Fibroblast of lung (primary cell): Measurements from ENCODE around the gene HRC. TPM values are rescaled to one million over a fixed set of nuclear protein-coding genes. Genes with fewer than 3 reads are reported as not detected.

Source experiments
- DNase-seq, 2 donors: peaks; one replicate each; pipeline versions ENCODE4 v3.0.0 to v3.0.0-alpha.2; 2010; ENCODE audit warnings: low read depth in 2 of 2
- H2AFZ ChIP-seq: 2 replicates; pipeline ENCODE4 v1.5.1; 2012; ENCODE audit warnings: low read length, control low read depth, inconsistent platforms
- H3K27ac ChIP-seq: 2 replicates; pipeline ENCODE4 v1.5.1; 2011; ENCODE audit warnings: low read length, control low read depth; ENCODE audit not compliant: insufficient read depth
- H3K27me3 ChIP-seq: 2 replicates; pipeline ENCODE4 v1.5.1; 2011; ENCODE audit warnings: mild to moderate bottlenecking, low read length; ENCODE audit not compliant: control insufficient read depth, insufficient read depth
- H3K36me3 ChIP-seq: 2 replicates; pipeline ENCODE4 v1.5.1; 2011; ENCODE audit warnings: low read length; ENCODE audit not compliant: control insufficient read depth, insufficient read depth
- H3K4me1 ChIP-seq: 2 replicates; pipeline ENCODE4 v1.5.1; 2011; ENCODE audit warnings: low read length; ENCODE audit not compliant: control insufficient read depth, insufficient read depth; ENCODE audit errors: extremely low read depth
- H3K4me2 ChIP-seq: 2 replicates; pipeline ENCODE4 v1.5.1; 2011; ENCODE audit warnings: low read length, control low read depth; ENCODE audit not compliant: insufficient read depth; ENCODE audit errors: extremely low read depth
- H3K4me3 ChIP-seq, 4 experiments: fragments of 200-600 bp in 1 of 4; sonication (generic) in 1 of 4; replicated peaks in 1 of 4; 2 replicates each; pipeline ENCODE4 v1.5.1; 2011 to 2016; ENCODE audit warnings: low read length in 4 of 4, low read depth in 3 of 4, mild to moderate bottlenecking in 3 of 4, control low read depth in 2 of 4, inconsistent platforms in 1 of 4, mixed read lengths in 1 of 4; ENCODE audit not compliant: insufficient read depth in 1 of 4; ENCODE audit errors: control extremely low read depth in 1 of 4
- H3K79me2 ChIP-seq: 2 replicates; pipeline ENCODE4 v1.5.1; 2012; ENCODE audit warnings: mild to moderate bottlenecking, low read length, inconsistent platforms; ENCODE audit not compliant: control insufficient read depth, insufficient read depth
- H3K9ac ChIP-seq: 2 replicates; pipeline ENCODE4 v1.5.1; 2011; ENCODE audit warnings: mild to moderate bottlenecking, low read length, control low read depth; ENCODE audit not compliant: insufficient read depth
- H3K9me3 ChIP-seq: 2 replicates; pipeline ENCODE4 v1.5.1; 2012; ENCODE audit warnings: low read depth, low read length; ENCODE audit not compliant: control insufficient read depth, insufficient read depth
- H4K20me1 ChIP-seq: 2 replicates; pipeline ENCODE4 v1.5.1; 2011; ENCODE audit warnings: low read length; ENCODE audit not compliant: control insufficient read depth, insufficient read depth; ENCODE audit errors: extremely low read depth
- EZH2 ChIP-seq: IDR thresholded peaks from 2 replicates; pipeline ENCODE4 v1.5.1; 2012; ENCODE audit warnings: low read length, control low read depth, mild to moderate bottlenecking; ENCODE audit errors: missing control alignments
- polyA plus RNA-seq, 2 donors: library from polyadenylated mRNA; depleted of rRNA in 1 of 2; stranded (reverse) in 1 of 2; unstranded in 1 of 2; fragments of >200 nt; gene quantifications; 2 replicates each; pipeline ENCODE4 v1.2.1, GENCODE V29; 2011 to 2012; ENCODE audit warnings: missing spikeins in 1 of 2
- total RNA-seq: library from RNA; depleted of rRNA; stranded (reverse); fragments of >200 nt; gene quantifications from 2 replicates; pipeline ENCODE4 v1.2.1, GENCODE V29; 2014
- TF ChIP-seq, protein P1 (sequence below), 2 donors: IDR thresholded peaks in 1 of 2; conservative IDR thresholded peaks in 1 of 2; 1 replicate in 1 of 2; 2 replicates in 1 of 2; pipeline ENCODE4 v1.5.1; 2011 to 2012; ENCODE audit warnings: low read length in 2 of 2, control low read depth in 1 of 2, inconsistent platforms in 1 of 2, low read depth in 1 of 2, mild to moderate bottlenecking in 1 of 2

The HRC gene
- total and polyA plus RNA-seq, 2 donors (not counting 1 experiment from before 2014, with no cell fraction given), result 0.16 TPM; not detected in 1

DNA sequence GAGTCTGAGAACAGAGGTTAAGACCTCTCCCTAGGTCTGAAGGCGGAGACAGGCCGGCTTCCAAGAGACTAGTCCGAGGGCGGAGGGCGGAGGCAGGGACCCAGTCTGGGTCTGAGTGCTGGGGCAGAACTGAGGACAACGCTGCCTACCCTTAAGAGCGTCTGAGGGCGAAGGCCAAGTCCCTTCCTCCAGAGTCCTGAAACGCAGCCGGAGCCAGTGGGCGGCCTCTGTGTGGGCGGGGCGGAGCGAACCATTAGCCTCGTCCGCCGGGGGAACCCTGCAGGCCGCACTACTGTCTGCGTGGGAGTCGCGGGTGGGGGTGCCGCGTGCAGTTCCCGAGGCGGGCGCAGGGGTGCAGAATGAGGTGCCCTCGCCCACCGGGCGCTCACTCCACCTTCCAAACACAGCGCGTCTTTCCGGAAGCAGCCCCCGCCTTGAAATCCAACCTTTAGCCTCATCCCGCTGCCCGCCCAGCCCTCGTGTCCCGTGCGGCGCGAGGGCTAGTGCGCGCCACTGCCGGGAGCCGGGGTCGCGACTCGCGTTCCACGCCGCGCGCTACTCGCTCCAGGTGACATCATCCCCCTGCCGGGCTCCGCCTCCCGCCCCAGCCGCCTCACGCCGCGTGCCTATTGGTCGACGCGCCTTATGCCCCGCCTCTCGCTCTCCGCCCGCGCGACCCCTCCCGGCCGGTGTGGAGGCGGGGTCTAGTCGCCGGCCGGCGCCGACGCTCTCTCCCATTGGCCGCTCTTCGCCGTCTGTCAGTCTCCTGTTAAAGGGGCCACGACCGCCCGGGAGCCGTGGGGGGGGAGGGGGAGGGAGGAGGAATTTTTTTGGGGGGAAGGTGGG lies 36.4 kb downstream of the HRC start, which contains the start of gene C19orf73:
C19orf73 (minus strand) TSS at position 579 of the 846 bp plus-strand sequence; CDS start at position 458, 121 bp downstream.
- DNase-seq, result peak; percentile 89 to 91
- H3K27ac ChIP-seq, result peak within 1 kb of the TSS; percentile 71
- no peaks in the 10 kb centered on the region for H4K20me1 ChIP-seq
- peak within 1 kb of the TSS; percentile 38 for H2AFZ ChIP-seq
- no peaks in the 10 kb centered on the region for H3K79me2 ChIP-seq
- peaks cover 13% of the 10 kb centered on the region for H3K27me3 ChIP-seq
- H3K9me3 ChIP-seq, result no peaks in the 10 kb centered on the region
- H3K9ac ChIP-seq, result peak within 1 kb of the TSS; percentile 68
- H3K36me3 ChIP-seq, result no peaks in the 10 kb centered on the region
- TF ChIP-seq EZH2, result no peak
- TF ChIP-seq, protein P1, sequence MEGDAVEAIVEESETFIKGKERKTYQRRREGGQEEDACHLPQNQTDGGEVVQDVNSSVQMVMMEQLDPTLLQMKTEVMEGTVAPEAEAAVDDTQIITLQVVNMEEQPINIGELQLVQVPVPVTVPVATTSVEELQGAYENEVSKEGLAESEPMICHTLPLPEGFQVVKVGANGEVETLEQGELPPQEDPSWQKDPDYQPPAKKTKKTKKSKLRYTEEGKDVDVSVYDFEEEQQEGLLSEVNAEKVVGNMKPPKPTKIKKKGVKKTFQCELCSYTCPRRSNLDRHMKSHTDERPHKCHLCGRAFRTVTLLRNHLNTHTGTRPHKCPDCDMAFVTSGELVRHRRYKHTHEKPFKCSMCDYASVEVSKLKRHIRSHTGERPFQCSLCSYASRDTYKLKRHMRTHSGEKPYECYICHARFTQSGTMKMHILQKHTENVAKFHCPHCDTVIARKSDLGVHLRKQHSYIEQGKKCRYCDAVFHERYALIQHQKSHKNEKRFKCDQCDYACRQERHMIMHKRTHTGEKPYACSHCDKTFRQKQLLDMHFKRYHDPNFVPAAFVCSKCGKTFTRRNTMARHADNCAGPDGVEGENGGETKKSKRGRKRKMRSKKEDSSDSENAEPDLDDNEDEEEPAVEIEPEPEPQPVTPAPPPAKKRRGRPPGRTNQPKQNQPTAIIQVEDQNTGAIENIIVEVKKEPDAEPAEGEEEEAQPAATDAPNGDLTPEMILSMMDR (conservative IDR thresholded peaks at IDR 0.05 in 1 of 2, IDR thresholded peaks at IDR 0.05 in 1 of 2; ENCODE audit: low read depth in 1 of 2, low read length in 2 of 2), result no peak
- H3K4me1 ChIP-seq, result peaks cover 8% of the 10 kb centered on the region
- H3K4me2 ChIP-seq, result peak within 1 kb of the TSS; percentile 80
- peak within 1 kb of the TSS; percentile 36 to 76 (median 52) for H3K4me3 ChIP-seq

DNA sequence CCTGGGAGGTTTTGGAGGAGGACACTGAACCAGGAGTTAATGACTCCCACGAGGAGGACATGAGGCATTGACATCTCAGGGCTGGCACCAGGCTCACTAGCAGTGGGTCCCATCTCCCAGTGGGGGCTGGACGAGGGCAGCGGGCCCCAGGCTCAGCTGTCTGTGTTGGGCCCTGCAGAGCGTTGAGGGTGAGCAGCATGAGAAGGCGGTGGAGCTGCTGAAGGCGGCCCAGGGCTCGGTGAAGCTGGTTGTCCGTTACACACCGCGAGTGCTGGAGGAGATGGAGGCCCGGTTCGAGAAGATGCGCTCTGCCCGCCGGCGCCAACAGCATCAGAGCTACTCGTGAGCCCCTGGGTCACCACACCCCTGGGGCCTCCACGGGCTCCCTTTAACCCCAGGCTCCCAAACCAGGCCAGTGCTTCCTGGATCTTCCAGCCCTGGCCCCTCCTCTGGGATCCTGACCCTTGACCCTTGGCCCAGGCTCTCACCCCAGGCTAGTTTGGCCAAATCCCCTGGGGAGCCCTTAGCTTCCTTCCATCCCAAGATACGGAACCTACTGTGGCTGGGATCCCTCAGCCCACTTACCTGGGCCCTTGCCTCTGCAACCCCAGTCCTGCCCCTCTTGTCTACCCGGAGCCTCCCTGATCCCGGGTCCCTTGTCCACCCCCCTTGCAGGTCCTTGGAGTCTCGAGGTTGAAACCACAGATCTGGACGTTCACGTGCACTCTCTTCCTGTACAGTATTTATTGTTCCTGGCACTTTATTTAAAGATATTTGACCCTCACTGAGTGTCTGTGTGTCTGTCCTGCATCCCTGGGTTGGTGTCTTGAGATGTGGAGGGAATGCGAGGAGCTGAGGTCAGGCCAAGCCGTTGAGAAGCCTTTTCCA lies 37.3 kb downstream of the HRC start:
- H3K9ac ChIP-seq, result no peak overlapping the region
- no peaks in the 10 kb centered on the region for H3K36me3 ChIP-seq
- no peaks in the 10 kb centered on the region for H4K20me1 ChIP-seq
- H3K9me3 ChIP-seq, result no peaks in the 10 kb centered on the region
- peaks cover 13% of the 10 kb centered on the region for H3K27me3 ChIP-seq
- peak overlapping the region; percentile 38 for H3K4me2 ChIP-seq
- H3K4me1 ChIP-seq, result peaks cover 9% of the 10 kb centered on the region
- no peak overlapping the region for H2AFZ ChIP-seq
- no peaks in the 10 kb centered on the region for H3K79me2 ChIP-seq
- DNase-seq, result no peak
- no peak overlapping the region for H3K27ac ChIP-seq
- no peak for TF ChIP-seq EZH2
- TF ChIP-seq, protein P1 (conservative IDR thresholded peaks at IDR 0.05 in 1 of 2, IDR thresholded peaks at IDR 0.05 in 1 of 2; ENCODE audit: low read depth in 1 of 2, low read length in 2 of 2), result no peak
- peak overlapping the region; percentile 21 to 76 (median 50) for H3K4me3 ChIP-seq

DNA sequence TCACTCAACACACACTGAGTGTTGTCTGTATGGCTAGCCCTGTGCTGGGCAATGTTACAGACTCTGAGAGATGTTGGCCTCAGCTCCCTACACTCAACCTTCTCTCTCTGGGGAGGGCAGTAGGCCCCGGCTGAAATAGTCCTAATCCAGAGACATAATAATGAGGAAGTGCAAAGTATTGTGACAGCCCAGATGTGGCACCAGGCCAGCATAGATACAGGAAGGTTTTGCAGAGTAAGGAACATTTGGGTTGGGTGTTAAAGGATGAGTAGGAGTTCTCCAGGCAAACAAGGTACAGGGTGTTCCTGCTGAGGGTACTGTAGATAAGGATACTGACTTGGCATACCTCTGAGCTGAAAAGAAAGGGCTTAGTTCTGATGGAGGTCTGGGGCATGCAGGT lies 38.7 kb downstream of the HRC start:
- TF ChIP-seq, protein P1 (conservative IDR thresholded peaks at IDR 0.05 in 1 of 2, IDR thresholded peaks at IDR 0.05 in 1 of 2; ENCODE audit: low read depth in 1 of 2, low read length in 2 of 2), result no peak
- TF ChIP-seq EZH2, result no peak
- Histone ChIP-seq H3K9me3 (no peaks in the 10 kb centered on the region), H4K20me1 (no peaks in the 10 kb centered on the region), H3K4me2 (no peak overlapping the region), H3K79me2 (no peaks in the 10 kb centered on the region), H2AFZ (no peak overlapping the region), H3K27me3 (peaks cover 13% of the 10 kb centered on the region), H3K27ac (no peak overlapping the region), H3K4me3 (no peak overlapping the region), H3K4me1 (peaks cover 9% of the 10 kb centered on the region), H3K9ac (no peak overlapping the region), H3K36me3 (no peaks in the 10 kb centered on the region)
- no peak for DNase-seq
